ENCODE results near the gene ANKMY2.
A peak's percentile ranks its signal among the peaks of the same experiment; 100 is the strongest.
"Not testable (repeated sequence)": the region's sequence is repeated elsewhere in the genome, so short reads cannot be mapped to it uniquely, and the experiment has no call there.

ANKMY2 gene

GRCh38 chr7:16616542-16616941 lies 29.0 kb downstream of the ANKMY2 start:
- DNase-seq, result no peak

- no peak for DNase-seq
Observed at GRCh38 chr7:16616122-16616521, 29.4 kb downstream of the ANKMY2 start.

- DNase-seq, result no peak
Observed at GRCh38 chr7:16615228-16615627, 30.3 kb downstream of the ANKMY2 start.

DNA sequence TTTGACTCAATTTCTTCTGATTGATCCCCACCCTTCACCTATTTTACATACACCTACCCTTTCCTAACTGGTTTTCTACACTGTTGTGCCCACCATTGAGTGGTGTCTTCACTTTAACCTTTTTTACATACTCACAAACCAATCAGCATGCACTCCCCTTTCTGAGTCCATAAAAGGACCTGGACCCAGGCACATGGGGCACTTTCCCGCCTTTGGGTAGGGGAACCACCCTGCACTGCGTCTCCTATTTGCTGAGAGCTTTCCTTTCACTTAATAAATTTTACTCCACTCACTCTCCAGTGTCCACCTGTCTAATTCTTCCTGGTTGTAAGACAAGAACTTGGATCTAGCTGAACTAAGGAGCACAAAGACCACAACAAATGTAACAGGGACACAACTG lies 33.8 kb downstream of the ANKMY2 start:
- no peak for DNase-seq

GRCh38 chr7:16609842-16610450 lies 35.6 kb downstream of the ANKMY2 start:
- DNase-seq, result no peak

- DNase-seq, result no peak
Observed at GRCh38 chr7:16606704-16607103, 38.9 kb downstream of the ANKMY2 start.

DNA sequence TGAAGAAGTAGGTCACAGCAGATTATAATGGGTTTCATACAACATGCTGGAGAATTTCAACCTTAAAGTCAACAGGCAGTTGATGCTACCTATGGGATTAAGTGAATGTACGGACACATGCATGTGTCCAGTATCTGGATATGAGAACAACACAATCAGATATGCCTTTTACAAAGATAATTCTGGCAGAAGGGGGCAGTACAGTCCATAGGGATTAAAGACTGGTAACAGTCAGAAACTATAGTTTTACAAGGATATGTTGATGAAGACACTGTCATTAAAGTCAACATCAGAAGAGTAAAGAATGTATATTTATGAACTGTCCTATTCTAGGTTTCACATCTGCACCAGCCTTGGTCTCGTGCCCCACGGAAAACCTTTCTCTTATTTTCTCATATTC lies 41.5 kb downstream of the ANKMY2 start:
- DNase-seq, result no peak

- no peak for DNase-seq
Observed at GRCh38 chr7:16603633-16604032, 41.9 kb downstream of the ANKMY2 start.

GRCh38 chr7:16599860-16600259 lies 45.7 kb downstream of the ANKMY2 start:
- no peak for DNase-seq

- no peak for DNase-seq
Observed at GRCh38 chr7:16598015-16598414, 47.5 kb downstream of the ANKMY2 start.

DNA sequence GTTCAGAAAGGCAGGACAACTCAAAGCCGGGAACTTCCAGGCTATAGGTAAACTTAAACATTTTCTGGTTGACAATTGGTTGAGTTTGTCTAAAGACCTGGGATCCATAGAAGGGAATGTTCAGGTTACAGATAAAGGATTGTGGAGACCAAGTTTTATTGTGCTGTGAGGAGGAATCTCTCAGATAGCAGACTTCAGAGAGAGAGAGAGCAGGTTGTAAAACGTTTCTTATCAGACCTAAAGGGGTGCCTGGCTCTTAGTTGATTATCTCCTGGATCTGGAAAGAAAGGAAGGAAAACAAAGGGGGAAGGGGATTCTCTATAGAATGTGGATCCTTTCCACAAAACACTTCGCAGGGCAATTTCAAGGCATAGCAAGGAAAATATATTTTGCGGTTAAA lies 50.0 kb downstream of the ANKMY2 start:
- not testable (repeated sequence) for DNase-seq

DNA sequence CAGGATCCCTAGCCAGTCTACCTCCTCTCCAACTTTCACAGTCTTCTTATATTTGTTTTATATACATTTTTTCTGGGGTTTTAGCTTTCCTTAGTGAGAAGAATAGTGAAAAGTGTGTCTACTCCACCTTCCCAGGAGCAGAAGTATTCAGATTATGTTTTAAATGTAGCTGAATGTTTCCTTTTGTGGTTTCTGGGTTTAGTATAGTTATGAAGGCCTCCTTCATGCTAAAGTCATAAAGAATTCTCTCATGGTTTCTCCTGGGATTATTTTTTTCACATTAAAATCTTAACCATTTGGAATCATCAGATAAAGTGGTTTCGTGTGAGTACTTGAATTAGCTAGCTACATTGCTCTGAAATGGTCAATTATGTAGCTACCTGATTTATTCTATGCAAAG lies 50.9 kb downstream of the ANKMY2 start:
- no peak for DNase-seq

DNA sequence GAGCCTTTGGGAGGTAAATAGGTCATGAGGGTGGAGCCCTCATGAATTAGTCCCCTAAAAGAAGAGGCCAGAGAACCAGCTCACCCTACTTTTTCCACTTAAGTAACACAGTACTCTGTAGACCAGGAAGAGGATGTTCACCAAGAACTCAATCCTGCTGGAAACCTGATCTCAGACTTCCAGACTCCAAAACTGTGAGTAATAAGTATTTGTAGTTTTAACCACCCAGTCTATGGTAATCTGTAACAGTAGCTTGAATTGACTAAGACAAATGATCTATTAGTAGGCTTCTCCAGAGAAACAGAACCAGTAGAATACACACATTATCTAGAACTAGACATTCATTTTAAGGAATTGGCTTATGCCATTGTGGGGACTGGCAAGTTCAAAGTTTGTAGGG lies 51.5 kb downstream of the ANKMY2 start:
- DNase-seq, result no peak

GRCh38 chr7:16592395-16592794 lies 53.2 kb downstream of the ANKMY2 start:
- no peak for DNase-seq

DNA sequence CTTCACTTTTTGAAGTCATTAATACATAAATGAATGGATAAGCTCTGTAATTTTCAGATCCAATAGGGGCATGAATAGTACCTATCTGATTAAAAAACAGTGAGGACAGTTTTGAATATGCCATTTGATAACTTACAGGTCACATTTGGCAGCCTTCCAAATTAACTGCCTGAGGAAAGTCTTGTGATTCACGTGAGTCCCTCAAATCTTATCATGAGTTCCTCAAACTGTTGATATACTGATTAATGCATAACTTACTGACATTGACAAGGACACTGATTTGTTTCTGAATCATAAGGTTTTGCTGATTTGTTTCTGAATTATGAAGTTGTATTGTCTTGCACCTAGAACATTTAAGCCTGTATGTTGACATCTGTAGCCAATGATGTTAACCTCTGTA lies 55.1 kb downstream of the ANKMY2 start:
- no peak for DNase-seq

GRCh38 chr7:16589881-16590280 lies 55.7 kb downstream of the ANKMY2 start:
- DNase-seq, result no peak

DNA sequence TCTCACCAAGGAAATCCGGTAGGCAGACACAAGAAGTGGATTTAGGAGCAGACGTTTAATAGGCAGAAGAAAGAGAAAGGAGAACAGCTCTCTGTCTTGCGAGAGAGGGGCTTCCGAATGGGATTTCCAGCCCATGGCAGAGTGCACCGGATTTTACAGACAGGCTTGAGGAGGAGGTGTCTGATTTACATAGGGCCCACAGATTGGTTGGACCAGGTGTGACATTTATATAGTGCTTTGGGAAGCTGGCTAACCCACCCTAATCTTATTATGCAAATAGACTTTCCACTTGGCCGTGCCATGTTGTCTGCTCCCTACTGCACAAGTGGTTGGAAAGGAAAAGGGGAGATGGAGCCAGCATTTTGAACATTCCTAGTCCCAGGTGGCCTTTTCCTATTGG lies 57.8 kb downstream of the ANKMY2 start:
- DNase-seq, result no peak

- no peak for DNase-seq
Observed at GRCh38 chr7:16587129-16587528, 58.4 kb downstream of the ANKMY2 start.

DNA sequence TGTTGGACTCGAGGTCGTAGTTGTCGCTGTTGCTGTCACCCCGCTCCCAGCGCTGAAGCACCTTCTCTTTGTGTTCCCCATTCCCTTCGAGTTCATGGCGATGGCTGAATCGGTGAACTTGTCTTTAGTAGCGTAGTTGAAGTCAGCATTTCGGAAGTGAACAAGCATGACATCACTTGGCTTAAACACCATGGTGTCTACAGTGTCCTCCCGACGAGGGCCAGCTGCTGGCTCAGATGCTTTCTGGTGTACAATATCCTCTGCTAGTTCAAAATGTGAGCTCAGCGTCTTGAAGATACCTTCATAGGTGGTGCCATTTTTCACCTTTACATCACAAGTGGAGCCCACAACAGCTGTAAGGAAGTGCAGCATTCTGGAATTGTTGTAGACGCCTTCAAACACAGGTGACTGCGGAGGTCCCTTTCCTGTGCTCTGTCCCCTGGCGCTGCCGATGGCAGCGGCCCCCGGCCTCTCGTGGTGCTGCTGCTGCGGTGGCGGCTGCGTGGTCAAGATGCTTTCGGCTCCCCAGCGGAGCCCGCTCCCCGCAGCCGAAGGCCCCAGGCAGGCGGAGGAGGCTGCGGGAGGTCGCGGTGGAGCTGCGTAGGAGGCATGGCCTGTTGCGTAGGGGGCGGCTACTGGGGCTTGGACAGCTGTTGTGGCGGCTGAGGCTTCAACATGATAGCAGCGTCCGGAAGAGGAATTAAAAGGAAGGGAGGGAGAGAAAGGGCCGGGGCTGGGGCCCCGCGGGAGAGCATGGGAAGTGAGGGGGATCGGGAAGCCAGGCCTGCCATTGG lies 59.3 kb downstream of the ANKMY2 start:
- no peak for DNase-seq

DNA sequence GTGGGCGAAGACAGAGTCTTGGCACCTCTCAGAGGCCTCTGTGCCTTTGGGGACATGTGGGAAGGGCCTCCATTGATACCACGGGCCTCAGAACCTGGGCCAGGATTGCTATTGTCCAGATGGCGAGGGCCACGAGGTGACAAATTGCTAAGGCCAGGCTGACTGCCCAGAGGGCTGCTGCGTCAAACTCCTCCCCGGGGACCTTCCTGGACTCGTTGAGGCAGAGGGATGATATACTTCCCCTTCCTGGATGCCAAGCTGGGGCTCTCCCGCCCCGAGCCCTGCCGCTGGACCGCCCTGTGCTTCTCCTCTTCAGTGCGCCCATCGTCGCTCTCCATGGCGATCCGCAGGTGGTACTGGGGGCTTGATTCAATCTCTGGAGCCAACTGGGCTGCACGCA lies 60.0 kb downstream of the ANKMY2 start:
- DNase-seq, result no peak

- no peak for DNase-seq
Observed at GRCh38 chr7:16583834-16584233, 61.7 kb downstream of the ANKMY2 start.

DNA sequence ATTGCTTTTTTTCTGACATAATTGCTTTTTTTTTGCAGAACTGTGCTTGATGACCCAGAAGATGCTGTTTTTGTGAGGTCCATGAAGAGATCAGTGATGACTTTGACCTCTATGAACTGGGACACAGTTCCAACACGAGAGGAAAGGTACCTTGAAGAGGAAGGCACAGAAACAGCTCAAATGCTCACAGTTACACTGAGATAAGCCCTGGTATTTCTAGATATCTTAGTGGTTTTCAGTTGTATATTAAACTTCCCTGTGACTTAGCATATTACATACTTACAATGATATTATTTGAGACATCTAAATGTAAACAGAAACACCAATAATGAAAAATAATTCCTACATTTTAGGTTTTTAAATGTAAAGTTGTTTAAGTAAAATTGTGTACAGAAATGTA lies 64.3 kb downstream of the ANKMY2 start:
- DNase-seq, result no peak

GRCh38 chr7:16579216-16579615 lies 66.3 kb downstream of the ANKMY2 start:
- DNase-seq, result no peak

DNA sequence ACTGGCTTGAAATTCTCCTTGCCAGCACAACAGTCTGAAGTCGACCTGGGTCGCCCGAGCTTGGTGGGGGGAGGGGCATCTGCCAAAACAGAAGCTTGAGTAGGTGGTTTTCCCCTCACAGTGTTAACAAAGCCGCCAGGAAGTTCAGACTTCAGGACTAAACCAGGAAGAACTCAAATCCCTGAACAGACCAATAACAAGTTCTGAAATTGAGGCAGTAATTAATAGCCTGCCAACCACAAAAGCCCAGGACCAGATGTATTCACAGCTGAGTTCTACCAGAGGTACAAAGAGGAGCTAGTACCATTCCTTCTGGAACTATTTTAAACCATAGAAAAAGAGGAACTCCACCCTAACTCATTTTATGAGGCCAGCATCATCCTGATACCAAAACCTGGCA lies 73.6 kb downstream of the ANKMY2 start:
- no peak for DNase-seq

DNA sequence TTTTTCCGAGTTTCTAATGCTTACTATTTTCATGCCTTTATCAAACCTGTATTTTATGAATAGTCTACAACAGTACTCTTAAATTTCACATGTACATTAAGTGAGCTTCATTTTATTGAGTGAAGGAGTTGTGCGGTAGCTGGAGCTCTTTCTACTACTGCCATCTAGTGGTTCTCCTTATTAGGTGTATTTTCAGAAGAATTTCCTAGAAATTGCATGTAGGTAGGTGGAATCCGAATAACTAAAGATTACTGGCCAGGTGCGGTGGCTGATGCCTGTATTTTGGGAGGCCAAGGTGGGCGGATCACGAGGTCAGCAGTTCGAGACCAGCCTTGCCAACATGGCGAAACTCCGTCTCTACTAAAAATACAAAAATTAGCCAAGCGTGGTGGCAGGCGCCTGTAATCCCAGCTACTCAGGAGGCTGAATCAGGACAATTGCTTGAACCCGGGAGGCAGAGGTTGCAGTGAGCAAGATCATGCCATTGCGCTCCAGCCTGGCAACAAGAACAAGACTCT lies 80.6 kb downstream of the ANKMY2 start:
- peak; percentile 25 for DNase-seq

Measured in KG1 (cell line).